ENCODE results near the gene SPATA6.

The SPATA6 gene

GRCh38 chr1:48248356-48248755 lies 223.6 kb downstream of the SPATA6 start:
- DNase-seq = no peak

DNA sequence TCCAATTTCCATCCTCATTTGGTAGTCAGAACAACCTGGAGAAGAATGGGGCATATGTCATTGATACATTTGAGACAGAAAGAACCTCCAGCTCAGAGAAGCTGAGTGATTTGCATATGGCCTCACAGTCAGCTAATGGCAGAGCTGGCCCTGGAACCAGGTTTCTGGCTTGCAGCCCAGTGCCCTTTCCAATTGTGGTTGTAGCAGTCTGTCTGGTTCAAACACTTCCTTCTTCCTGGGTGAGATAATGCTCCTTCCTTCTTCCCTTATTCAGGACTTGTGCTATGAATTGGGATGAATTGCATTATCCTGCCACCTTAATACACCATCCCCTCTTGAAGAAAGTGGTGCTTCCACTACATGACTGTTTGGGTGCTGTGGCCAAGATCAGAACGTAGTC lies 225.3 kb downstream of the SPATA6 start:
- DNase-seq = no peak

Data from eye (tissue), 1 donor.